GM23338 (cell line): ENCODE data around the gene TUB.

Source experiments
- CREB1 ChIP-seq: fragments of 250-450 bp; sonication (Bioruptor Pico); IDR thresholded peaks from 2 replicates; pipeline ENCODE4 v1.5.0; 2020; ENCODE audit warnings: low read depth, mild to moderate bottlenecking, moderate library complexity
- CTCF ChIP-seq, 2 experiments: fragments of 200-600 bp in 1 of 2; sonication (generic) in 1 of 2; conservative IDR thresholded peaks; 2 replicates each; pipeline versions ENCODE4 v1.5.1 to v1.6.1; 2016 to 2017; ENCODE audit warnings: antibody characterized with exemption in 2 of 2, low read depth in 2 of 2, mild to moderate bottlenecking in 2 of 2, moderate library complexity in 1 of 2
- EZH2 ChIP-seq: fragments of 200-600 bp; sonication (generic); IDR thresholded peaks from one replicate; pipeline ENCODE4 v1.8.0; 2017; ENCODE audit warnings: antibody characterized with exemption, mild to moderate bottlenecking, low read depth; ENCODE audit not compliant: unreplicated experiment
- EZH2phosphoT487 ChIP-seq: fragments of 200-600 bp; sonication (generic); IDR thresholded peaks from one replicate; pipeline ENCODE4 v1.8.1; 2018; ENCODE audit warnings: antibody characterized with exemption; ENCODE audit not compliant: unreplicated experiment
- JUNB ChIP-seq: IDR thresholded peaks from one replicate; pipeline ENCODE4 v1.6.1; 2016; ENCODE audit warnings: antibody characterized with exemption; ENCODE audit not compliant: unreplicated experiment
- POLR2AphosphoS5 ChIP-seq: IDR thresholded peaks from 2 replicates; pipeline ENCODE4 v1.6.1; 2016; ENCODE audit warnings: antibody characterized with exemption, low read depth
- REST ChIP-seq: IDR thresholded peaks from one replicate; pipeline ENCODE4 v1.6.1; 2018; ENCODE audit warnings: antibody characterized with exemption; ENCODE audit not compliant: unreplicated experiment
- ZNF462 ChIP-seq: fragments of 250-450 bp; sonication (Bioruptor Pico); IDR thresholded peaks from 2 replicates; pipeline ENCODE4 v1.5.0; 2020; ENCODE audit warnings: mild to moderate bottlenecking, moderate library complexity

GRCh38 chr11:8102296-8102915 is 21.4 kb downstream of the TUB start:
- TF ChIP-seq POLR2AphosphoS5 (no peak), CTCF (conservative IDR thresholded peaks at IDR 0.05; ENCODE audit: low read depth in 2 of 2) (no peak), EZH2 (no peak), EZH2phosphoT487 (no peak), REST (no peak), JUNB (no peak), CREB1 (CRISPR knock-in tag) (no peak), ZNF462 (CRISPR knock-in tag) (no peak)
